Measurements from ENCODE around the gene KRT81. TPM values are rescaled to one million over a fixed set of nuclear protein-coding genes. Genes with fewer than 3 reads are reported as not detected.
A peak's percentile ranks its signal among the peaks of the same experiment; 100 is the strongest.
"Not testable (repeated sequence)": the region's sequence is repeated elsewhere in the genome, so short reads cannot be mapped to it uniquely, and the experiment has no call there.

The KRT81 gene
- total RNA-seq, 2 donors from 2014 or later = 0.77 TPM; not detected in 1

GRCh38 chr12:52315721-52316120, 24.4 kb upstream of the KRT81 start:
- H3K36me3 ChIP-seq; intact Hi-C loops (cut with DNase I); H3K4me1 ChIP-seq; H3K27me3 ChIP-seq; H3K4me3 ChIP-seq; H3K9me3 ChIP-seq; H3K9ac ChIP-seq (ENCODE audit: low read depth in 2 of 2, low read length in 2 of 2); H3K27ac ChIP-seq: not testable (repeated sequence)
- peak; percentile 18 for TF ChIP-seq CTCF (IDR thresholded peaks at IDR 0.05)
- DNase-seq = peak; percentile 32

GRCh38 chr12:52314511-52314910, 23.2 kb upstream of the KRT81 start:
- H3K4me1 ChIP-seq = no peaks in the 10 kb centered on the region
- intact Hi-C loops (cut with DNase I) = no loop called here
- no peak overlapping the region for H3K4me3 ChIP-seq
- peaks cover under 1% of the 10 kb centered on the region for H3K27me3 ChIP-seq
- no peak overlapping the region for H3K9ac ChIP-seq (ENCODE audit: low read depth in 2 of 2, low read length in 2 of 2)
- no peak for DNase-seq
- TF ChIP-seq CTCF (IDR thresholded peaks at IDR 0.05) = no peak
- H3K36me3 ChIP-seq = no peaks in the 10 kb centered on the region
- no peaks in the 10 kb centered on the region for H3K9me3 ChIP-seq
- no peak overlapping the region for H3K27ac ChIP-seq

GRCh38 chr12:52313926-52314325, 22.6 kb upstream of the KRT81 start:
- Histone ChIP-seq H3K27ac (no peak overlapping the region), H3K36me3 (no peaks in the 10 kb centered on the region), H3K9me3 (no peaks in the 10 kb centered on the region), H3K4me1 (no peaks in the 10 kb centered on the region), H3K27me3 (peaks cover 7% of the 10 kb centered on the region), H3K9ac (ENCODE audit: low read depth in 2 of 2, low read length in 2 of 2) (no peak overlapping the region), H3K4me3 (no peak overlapping the region)
- no peak for TF ChIP-seq CTCF (IDR thresholded peaks at IDR 0.05)
- no peak for DNase-seq
- intact Hi-C loops (cut with DNase I) = no loop called here

- Histone ChIP-seq H3K4me3 (no peak overlapping the region), H3K9ac (ENCODE audit: low read depth in 2 of 2, low read length in 2 of 2) (no peak overlapping the region), H3K27ac (no peak overlapping the region), H3K27me3 (peaks cover 7% of the 10 kb centered on the region), H3K36me3 (no peaks in the 10 kb centered on the region), H3K9me3 (no peaks in the 10 kb centered on the region), H3K4me1 (no peaks in the 10 kb centered on the region)
- DNase-seq = no peak
- intact Hi-C loops (cut with DNase I) = no loop called here
- no peak for TF ChIP-seq CTCF (IDR thresholded peaks at IDR 0.05)
These were observed 22.1 kb upstream of the KRT81 start for GRCh38 chr12:52313461-52313860.

GRCh38 chr12:52312086-52312485, 20.8 kb upstream of the KRT81 start:
- intact Hi-C loops (cut with DNase I) = no loop called here
- DNase-seq = no peak
- H3K27me3 ChIP-seq = peaks cover 15% of the 10 kb centered on the region

More at GRCh38 chr12:52312086-52312485, 20.8 kb upstream of the KRT81 start:
- Histone ChIP-seq H3K36me3 (no peaks in the 10 kb centered on the region), H3K9ac (ENCODE audit: low read depth in 2 of 2, low read length in 2 of 2) (no peak overlapping the region), H3K27ac (no peak overlapping the region), H3K9me3 (no peaks in the 10 kb centered on the region), H3K4me3 (no peak overlapping the region), H3K4me1 (no peaks in the 10 kb centered on the region)
- TF ChIP-seq CTCF (IDR thresholded peaks at IDR 0.05) = no peak

Measured in colonic mucosa (tissue), 4 donors.